Ramos (cell line): Measurements from ENCODE around the gene RPEL1.

Experiments
- in situ Hi-C: fragments of 300-500 bp; cut with MboI; formaldehyde crosslinking; loops from one replicate; pipeline ENCODE4 v1.14.3; 2022; ENCODE audit warnings: low sequenced_read_pairs; ENCODE audit not compliant: unreplicated experiment

Gene RPEL1

GRCh38 chr10:103232131-103232673, 13.5 kb upstream of the RPEL1 start:
- in situ Hi-C loops: no loop called here

GRCh38 chr10:103232772-103233488, 12.8 kb upstream of the RPEL1 start:
- in situ Hi-C loops: no loop called here

- in situ Hi-C loops: no loop called here
Observed at GRCh38 chr10:103235775-103236174, 9.9 kb upstream of the RPEL1 start.

GRCh38 chr10:103238506-103239252, 7.0 kb upstream of the RPEL1 start:
- in situ Hi-C loops: no loop called here

- in situ Hi-C loops: loop anchor here (5.0 to 10.0 kb wide), 2 partner anchors 167 to 324 kb away; partner anchors contain the start of gene CNNM2
Observed at GRCh38 chr10:103241262-103242011, 4.2 kb upstream of the RPEL1 start.

GRCh38 chr10:103244666-103245271, 918 bp upstream of the RPEL1 start:
- in situ Hi-C loops: loop anchor here (5.0 to 10.0 kb wide), 2 partner anchors 170 to 327 kb away; partner anchors contain the start of gene CNNM2

GRCh38 chr10:103246324-103246723, 637 bp downstream of the RPEL1 start:
- in situ Hi-C loops: loop anchor here (10.0 kb wide), 1 partner anchor 172 kb away; no protein-coding TSS in a partner anchor

GRCh38 chr10:103254113-103254512, 8.4 kb downstream of the RPEL1 start:
- in situ Hi-C loops: loop anchor here (10.0 kb wide), 1 partner anchor 409 kb away; no protein-coding TSS in a partner anchor

GRCh38 chr10:103254538-103255325, 9.0 kb downstream of the RPEL1 start:
- in situ Hi-C loops: loop anchor here (10.0 kb wide), 1 partner anchor 410 kb away; no protein-coding TSS in a partner anchor

GRCh38 chr10:103256613-103257012, 10.9 kb downstream of the RPEL1 start:
- in situ Hi-C loops: loop anchor here (10.0 kb wide), 1 partner anchor 412 kb away; no protein-coding TSS in a partner anchor

GRCh38 chr10:103257812-103258211, 12.1 kb downstream of the RPEL1 start:
- in situ Hi-C loops: loop anchor here (10.0 kb wide), 1 partner anchor 413 kb away; no protein-coding TSS in a partner anchor

- in situ Hi-C loops: loop anchor here (10.0 kb wide), 1 partner anchor 414 kb away; no protein-coding TSS in a partner anchor
Observed at GRCh38 chr10:103258928-103259327, 13.2 kb downstream of the RPEL1 start.

GRCh38 chr10:103259989-103260388, 14.3 kb downstream of the RPEL1 start:
- in situ Hi-C loops: loop anchor here (10.0 kb wide), 1 partner anchor 415 kb away; no protein-coding TSS in a partner anchor

- in situ Hi-C loops: no loop called here
Observed at GRCh38 chr10:103262229-103262628, 16.5 kb downstream of the RPEL1 start.

- in situ Hi-C loops: no loop called here
Observed at GRCh38 chr10:103265717-103266329, 20.1 kb downstream of the RPEL1 start.

GRCh38 chr10:103273041-103273441, 27.4 kb downstream of the RPEL1 start:
- in situ Hi-C loops: no loop called here

GRCh38 chr10:103276251-103276895, 30.7 kb downstream of the RPEL1 start:
- in situ Hi-C loops: no loop called here
